HG03135 (cell line): ENCODE data around the gene BRCC3.
A peak's percentile ranks its signal among the peaks of the same experiment; 100 is the strongest.

Source experiments
- ATAC-seq: cut with Tn5 transposase; IDR thresholded peaks from one replicate; pipeline ENCODE4 v1.9.1; 2021; ENCODE audit warnings: mild to moderate bottlenecking, moderate library complexity; ENCODE audit not compliant: unreplicated experiment

BRCC3 gene

DNA sequence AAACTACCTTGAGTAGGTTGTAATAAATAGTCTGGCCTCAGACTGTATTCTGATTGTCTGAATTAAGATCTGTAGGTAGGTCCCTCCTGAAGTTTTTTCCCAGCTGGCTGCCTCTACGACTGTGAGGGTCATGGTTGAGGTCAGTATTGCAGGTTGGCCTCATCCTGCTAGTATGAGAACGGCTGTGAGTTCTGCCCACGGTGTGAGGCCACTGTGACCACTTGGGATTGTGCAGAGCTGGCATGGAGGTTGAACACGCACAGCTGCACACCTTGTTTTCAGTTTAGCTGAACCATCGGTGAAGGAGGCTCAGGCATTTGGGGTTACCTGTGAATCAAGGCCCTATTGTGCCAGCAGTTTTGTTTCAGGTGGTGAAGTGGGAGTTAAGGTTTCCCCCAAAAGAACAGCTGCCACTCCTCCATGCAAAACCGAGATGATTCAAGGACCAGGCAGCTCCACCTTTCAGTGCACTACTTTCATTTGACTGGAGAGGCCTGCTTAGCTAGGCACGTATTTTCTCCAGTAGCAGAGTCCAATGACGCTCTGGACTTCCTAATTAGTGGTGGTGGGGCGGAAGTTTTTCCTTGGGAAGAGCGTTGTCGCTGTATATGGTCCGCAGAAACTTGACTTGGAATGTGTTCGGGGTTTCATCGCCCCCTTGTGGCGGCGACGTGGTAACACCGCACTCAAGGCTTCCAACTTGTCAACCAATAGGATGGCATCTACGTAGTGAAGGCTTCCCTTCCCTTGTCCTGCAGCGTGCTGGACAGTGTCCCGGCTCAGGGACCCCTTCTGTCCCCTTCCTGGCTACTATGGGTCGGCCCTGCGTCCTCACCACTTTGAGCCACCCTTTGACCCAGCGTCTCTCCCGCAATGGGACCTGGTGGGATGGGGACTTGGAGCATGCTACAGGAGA, 14.2 kb upstream of the BRCC3 start:
- ATAC-seq: peak; percentile 78

DNA sequence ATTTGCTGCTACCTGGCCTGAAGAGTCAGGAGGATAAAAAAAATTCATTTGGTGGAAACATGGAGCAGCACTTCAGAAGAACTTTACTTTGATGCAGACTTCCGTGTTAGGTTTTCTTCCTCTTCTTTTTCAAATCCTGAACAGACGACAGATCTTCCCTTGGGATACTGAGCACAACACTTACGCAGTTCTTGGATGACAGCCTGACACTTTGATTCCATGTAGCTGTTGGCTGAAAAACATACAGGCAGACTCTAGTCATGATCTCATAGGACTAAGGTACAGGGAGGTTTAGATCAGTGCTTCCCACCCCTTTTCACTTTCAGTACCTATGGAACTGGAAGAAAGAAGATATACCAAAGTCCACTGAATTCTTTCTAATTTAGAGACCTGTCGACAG, 9.5 kb upstream of the BRCC3 start:
- no peak for ATAC-seq

DNA sequence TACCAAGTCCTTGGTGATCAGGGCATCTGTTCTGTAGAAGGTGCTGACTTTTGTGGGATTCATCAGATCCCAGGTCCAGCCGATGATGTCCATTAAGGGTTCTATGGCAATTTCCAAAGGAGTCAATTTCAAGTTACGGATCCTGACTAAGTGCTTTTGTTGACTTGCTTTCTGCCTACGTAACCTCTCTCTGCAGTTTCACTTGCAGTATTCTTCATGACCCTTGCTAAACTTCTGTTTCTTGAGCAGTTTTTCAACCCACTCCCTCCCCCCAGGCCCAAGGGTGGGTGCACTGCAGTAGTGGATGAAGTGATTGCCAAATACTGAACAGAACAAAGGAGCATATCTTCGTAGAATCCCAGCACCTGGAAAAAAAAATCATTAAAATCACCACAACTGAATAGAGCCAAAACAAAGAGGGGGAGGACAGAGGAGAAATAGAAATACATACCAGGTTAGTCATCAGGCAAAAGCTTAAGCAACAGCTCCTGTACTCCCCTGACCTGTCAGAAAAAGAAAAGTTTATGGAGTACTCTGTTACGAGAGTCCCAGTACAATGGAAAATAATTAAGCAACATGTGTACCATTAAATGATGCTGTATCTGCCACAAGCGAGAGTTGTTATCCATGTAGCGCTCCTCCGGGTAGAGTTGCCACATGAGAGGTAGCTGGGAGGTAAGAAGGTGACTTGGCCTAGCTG, 6.1 kb upstream of the BRCC3 start:
- ATAC-seq: no peak

DNA sequence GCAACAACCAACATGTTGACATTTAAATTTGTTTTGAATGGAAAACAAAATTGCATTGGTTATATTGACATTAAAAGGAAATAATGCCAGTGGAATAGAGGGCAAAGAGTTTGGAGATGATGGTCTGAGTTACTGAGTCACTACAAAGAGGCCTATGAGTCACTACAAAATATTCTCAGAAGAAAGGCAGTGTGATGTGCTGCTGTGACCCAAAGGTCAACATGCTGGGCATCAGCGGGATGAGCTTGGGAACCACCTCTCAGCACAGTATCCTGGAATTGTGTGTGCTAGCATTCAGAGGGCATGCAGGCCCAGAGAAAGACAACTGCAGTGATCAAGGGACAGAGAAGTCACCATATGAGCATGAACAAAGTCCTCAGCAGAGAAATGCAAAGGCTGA, 3.1 kb upstream of the BRCC3 start:
- ATAC-seq: no peak

DNA sequence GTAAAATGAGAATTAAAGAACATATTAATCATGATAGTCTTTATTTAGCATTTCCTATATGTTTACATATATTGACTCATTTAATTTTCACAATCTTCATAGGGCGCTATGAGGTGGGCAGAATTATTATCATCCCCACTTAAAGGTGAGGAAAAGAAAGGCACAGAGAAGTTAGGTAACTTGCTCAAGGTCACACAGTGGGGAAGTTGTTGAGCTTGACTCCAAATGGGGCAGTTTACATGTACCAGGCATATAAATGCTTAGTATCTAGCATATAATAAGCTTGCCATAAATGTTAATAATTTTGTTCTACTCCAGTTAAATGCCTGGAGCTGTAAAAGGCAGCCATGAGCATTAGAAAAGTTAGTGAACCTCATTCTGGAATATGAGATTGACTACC, 1.9 kb upstream of the BRCC3 start:
- ATAC-seq: no peak

DNA sequence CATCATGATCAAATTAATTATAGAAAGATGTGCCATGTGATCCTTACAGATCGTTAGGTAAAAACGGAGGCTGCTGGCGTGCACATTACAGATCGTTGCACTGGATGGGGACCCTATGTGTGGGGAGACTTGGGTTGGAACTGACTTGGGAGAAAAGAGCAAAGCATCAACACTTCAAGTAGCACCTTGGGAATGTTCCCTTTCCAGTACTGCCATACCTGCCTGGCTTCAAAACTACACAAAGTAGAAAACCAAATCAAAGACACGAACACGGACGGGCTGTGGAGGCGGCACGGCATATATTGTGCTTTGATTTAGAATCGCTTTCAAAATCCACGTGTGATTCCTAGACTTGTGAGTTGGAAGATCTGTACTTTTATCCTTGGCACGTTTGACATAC, 1.3 kb upstream of the BRCC3 start:
- no peak for ATAC-seq

DNA sequence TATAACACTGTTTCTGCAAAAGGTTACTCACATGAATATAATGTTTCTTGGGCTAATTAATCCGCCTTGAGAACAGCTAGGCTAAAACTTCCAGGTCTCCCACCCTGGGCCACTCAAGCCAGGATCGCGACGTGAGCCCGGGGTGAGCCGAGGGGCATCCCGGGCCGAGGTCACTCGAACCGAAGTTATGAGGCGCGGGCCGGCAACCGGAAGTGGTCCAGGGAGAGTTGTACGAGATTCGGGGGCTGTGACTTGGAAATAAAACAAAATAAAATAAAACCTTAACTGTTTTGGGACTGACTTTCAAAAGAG, 689 bp upstream of the BRCC3 start:
- ATAC-seq: peak; percentile 26

DNA sequence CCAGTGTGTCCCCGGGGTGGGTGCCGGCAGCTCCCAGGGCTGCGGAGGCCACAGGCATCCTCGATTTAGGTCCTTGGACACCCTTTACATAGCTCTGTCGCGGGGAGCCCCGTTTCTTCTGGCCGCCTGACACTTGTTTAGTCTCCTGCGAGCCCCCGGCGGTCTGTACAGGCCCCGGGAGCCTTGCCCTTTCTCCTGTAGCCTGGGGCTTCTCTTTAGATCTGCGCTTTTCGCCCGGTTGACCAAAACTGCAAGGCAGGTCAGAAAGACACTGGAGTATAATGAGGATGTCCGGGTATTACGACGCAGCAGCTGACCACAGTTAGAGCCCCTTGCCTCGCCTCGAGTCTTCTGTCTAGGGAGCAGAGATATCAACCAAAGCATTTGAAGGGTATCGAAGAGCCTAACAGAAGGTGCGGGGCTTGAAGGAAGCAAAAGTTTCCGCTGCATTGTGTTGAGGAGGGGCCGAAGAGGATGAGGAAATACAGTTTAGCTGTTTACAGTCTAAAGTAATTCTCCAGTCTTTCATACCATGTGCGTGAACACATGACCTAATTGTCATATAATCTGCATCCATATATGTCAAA, 479 bp downstream of the BRCC3 start:
- peak; percentile 17 for ATAC-seq

DNA sequence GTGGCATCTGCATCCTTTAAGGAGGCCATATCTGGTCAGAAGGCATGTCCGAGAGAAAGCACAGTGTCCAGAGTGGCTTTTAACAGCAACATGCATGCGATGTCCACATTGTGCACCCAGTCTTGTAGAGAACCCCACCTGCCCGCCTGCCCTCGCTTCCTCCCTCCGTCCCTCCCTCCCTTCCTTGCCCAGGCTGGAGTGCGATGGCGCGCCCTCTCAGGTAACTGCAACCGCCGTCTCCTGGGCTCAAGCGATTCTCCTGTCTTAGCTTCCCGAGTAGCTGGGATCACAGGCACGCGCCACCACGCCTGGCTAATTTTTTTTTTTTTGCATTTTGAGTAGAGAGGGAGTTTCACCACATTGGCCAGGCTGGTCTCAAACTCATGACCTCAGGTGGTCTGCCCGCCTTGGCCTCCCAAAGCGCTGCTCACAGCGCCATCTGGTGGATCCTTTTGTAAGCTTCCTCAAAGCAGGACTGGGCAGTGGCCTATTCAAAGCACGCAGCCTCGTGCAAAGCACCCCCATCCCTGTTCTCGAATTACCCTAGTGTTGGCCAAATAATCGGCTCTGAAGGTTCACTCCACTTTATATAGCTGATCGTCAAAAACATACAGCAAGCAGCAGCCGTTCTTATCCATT, 15.0 kb downstream of the BRCC3 start:
- ATAC-seq: no peak

DNA sequence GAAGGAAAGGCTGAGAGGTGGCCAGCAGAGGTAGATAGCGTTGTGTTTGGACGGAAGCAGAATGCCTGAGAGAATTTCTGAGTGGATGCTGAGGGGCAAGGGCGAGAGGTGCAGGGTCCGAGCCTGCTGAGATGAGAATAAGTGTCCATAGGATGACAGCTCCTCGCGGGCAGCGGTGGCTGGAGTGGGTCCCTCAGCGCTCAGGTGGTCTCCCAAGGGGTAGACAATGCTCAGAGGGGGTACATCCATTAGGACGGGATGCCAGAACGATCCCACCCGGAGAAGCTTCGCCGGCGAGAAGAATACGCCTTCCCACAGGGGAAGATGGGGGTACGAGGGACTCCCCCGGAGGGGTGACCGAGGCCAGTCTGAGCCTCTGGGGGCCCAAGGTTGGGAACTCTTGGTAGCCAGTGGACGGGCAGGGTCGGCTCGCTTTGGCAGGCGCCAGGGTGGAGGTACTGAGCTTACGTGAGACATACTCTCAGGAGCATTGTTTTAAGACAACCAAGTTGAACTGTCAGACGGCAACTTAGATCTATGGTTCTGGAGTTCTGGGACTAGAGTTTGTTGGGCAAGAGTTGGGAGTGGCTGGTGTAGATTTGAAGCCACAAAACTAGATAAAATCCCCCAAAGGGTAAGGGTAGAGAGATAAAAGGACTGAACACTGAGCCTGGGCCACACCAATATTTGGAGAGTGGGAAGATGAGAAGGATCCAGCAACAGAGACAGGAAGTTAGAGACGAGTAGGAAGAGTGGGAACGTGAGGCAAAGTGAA, 15.8 kb downstream of the BRCC3 start:
- ATAC-seq: no peak

DNA sequence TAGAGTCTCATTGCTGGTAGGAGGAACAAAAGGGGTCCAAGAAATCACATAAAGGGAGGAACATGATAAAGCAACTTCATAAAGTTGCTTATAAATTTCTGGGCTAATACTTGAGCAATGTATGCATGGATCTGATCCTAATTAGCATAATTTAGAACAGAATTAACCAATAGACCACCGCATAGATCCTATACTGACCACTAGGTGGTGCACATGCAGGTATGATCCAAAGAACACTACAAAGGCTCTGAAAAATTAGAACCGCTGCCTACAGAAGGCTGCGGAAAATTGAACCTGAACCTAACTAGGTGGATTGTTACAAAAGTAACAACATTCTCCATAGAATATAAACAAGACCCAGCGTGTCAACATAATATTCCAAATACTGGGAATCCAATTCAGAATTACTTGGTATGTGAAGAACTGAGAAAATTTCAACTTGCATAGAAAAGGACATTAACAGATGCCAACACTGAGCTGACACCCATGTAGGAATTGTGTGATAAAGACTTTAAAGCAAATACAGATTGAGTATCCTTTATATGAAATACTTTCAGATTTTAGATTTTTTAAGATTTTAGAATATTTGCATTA, 23.3 kb downstream of the BRCC3 start:
- ATAC-seq: peak; percentile 79

DNA sequence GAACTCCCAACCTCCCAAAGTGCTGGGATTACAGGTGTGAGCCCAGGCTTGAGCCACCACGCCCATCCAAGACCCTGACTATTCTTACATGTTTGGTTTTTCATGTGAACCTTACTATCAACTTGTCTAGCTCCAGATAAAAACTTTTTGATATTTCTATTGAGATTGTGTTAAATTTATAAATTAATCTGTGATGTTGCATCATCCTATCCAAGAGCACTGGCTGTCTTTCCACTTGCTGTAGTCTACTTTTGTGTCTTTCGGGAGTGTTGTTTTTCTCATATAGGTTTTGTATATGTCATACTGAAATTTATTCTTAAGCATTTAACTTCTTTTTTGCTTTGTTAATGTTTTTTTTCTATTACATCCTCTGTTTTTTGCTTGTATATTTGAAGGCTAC, 34.6 kb downstream of the BRCC3 start:
- no peak for ATAC-seq

DNA sequence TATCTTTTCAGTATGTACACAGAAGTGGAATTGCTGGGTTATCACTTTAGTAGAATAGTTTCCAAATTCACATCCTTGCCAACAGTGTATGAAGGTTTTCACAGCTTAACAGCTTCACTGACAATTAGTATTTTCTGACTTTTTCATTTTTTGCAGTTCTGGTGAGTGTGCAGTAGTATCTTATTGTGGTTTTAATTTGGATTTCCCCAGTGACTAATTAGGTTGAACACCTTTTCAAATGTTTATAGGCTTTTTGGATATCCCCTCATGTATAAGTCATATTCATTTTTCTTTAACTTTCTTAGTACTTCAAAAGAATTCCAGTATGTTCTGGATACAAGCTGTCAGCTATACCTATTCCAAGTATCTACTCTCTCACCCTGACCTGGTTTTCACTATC, 37.1 kb downstream of the BRCC3 start:
- ATAC-seq: no peak

DNA sequence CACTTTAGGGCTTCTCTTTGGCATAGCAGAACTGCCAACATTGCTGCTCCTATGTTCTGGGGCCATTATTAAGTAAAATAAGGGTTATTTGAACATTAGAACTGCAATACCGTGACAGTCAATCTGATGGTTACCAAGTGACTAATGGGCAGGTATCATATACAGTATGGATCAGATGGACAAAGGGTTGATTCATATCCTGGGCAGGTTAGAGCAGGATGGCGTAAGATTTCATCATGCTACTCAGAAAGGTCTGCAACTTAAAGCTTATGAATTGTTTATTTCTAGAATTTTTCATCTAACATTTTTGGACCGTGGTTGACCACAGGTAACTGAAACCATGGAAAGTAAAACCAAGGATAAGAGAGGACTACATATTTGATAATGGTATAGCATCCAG, 40.9 kb downstream of the BRCC3 start:
- ATAC-seq: no peak

DNA sequence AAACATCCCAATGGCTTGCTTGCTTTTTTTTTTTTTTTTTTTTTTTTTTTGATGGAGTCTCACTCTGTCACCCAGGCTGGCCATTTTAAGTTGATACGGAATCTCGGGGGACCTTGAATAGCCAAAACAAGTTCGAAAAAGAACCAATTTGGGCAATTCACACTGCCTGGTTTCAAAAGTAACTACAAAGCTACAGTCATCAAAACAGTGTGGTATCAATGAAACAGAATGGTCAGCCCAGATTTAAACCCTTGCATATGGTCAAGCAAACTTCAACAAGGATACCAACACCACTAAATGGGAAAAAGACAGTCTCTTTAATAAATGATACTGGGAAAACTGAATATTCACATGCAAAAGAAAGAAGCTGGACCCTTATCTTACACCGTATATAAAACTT, 41.8 kb downstream of the BRCC3 start:
- ATAC-seq: no peak

DNA sequence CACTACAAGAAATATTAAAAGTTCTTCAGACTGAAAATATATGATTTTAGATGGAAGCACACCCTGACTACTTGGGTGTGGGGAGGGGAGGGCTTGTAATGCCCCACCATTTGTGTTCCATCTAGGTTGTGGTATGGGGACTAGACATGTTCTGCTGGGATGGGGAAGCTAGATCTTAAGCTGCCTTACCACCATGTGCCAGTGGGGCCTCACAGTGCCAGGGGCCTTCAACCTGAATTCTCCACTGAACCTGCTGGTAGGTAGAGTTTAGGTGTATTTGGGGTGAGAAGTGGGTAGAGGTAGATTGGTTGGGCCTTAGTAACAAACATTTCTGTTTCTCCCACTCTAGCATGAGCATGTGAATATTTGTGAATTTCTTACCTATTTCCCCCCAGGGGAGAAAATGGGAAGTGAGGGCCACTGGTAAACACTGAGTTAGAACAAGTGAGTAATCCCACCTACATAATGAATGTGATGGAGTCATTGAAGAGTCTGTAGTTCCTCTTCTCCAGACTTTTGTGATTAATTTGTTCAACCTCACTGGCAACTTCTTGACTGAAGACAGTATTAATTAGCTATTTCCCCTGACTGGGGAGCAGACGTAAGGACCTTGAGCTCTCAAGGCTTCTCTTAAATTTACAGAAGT, 44.0 kb downstream of the BRCC3 start:
- ATAC-seq: no peak

DNA sequence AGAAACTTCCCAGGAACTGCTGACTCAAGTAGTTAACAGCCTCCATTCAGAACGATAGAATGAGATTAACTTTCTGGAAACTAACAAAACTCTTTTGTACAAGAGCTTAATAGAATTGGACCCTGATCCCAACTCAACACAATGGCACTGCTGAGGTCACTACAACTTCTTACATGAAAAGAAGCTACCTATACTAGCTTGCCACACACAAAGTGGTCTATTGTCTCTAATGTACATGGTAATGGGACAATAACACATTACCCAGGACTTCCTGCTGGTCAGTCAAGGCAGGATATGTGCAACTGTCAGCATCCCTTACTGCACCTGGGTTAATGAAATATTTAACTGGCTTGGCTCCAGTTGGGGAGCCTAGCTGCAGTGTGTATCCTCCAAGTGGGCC, 56.2 kb downstream of the BRCC3 start:
- no peak for ATAC-seq

DNA sequence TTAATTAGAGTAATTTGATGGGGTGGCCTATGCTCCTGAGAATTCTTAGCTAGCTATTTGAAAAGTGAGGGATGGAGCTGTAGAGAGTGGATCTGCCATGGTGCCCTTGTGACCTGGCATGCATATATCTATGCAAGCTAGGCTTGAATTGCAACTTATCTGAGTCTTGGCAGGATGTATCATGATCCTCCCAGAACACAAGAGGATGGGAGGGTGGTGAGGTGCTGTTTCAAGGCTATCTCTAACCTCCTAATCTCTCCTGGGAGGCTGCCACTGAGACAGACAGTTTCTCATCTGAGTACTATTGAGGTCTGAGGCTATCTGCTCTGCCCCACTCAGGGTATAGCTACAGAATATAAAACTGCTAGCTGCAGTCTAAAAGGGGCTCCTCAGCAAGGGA, 56.6 kb downstream of the BRCC3 start:
- ATAC-seq: no peak

DNA sequence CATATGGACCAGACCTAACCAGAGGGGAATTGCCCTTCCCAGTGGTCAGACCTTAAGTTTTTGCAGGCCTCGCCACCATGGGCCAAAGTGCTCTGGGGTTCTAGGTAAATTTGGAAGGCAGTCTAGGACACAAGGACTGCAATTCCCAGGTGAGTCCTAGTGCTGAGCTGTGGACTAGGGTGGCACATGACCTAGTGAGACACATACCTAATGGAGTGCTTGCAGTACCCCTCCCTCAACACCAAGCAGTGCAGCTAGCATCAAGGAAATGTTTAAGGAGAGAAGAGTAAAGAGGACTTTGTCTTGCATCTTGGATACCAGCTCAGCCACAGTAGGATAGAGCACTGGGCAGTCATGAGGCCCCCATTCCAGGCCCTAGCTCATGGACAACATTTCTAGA, 60.8 kb downstream of the BRCC3 start:
- ATAC-seq: no peak

DNA sequence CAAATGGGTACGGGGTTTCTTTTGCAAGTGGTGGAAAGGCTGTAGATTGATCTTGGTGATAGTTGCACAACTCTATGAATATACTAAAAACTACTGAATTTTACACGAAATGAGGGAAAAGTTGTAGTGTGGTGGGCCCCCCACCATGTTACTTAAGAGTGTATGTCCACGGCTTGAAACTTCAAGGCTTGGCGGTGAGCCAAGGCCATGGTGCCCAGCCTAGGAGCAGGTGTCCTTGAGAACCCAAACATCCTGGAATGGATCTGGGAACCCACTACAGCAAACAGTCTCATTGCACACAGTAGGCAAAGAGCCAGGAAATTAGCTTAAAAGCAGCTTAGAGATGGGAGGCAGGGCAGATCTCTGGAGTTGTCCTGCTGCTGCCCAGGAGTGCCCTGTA, 62.9 kb downstream of the BRCC3 start:
- ATAC-seq: no peak
